Uterus (tissue), 2 donors: Measurements from ENCODE around the gene PPARG.

ENCODE experiments used
- CTCF ChIP-seq, 4 experiments: fragments of 200-600 bp in 2 of 4; fragments of 450-650 bp in 2 of 4; sonication (generic) in 2 of 4; IDR thresholded peaks; one replicate each; pipeline ENCODE4 v1.5.1; 2016 to 2019; ENCODE audit warnings: antibody characterized with exemption in 4 of 4, mild to moderate bottlenecking in 2 of 4, moderate library complexity in 1 of 4
- POLR2A ChIP-seq, 2 donors: fragments of 450-650 bp; IDR thresholded peaks; one replicate each; pipeline ENCODE4 v1.6.1; 2016; ENCODE audit warnings: antibody characterized with exemption in 2 of 2, mild to moderate bottlenecking in 1 of 2, moderate library complexity in 1 of 2

- no peak for TF ChIP-seq CTCF (IDR thresholded peaks at IDR 0.05)
- no peak for TF ChIP-seq POLR2A (IDR thresholded peaks at IDR 0.05)
Measured at GRCh38 chr3:12467746-12468145, 178.9 kb downstream of the PPARG start.
